Stimulated activated CD8-positive, alpha-beta memory T cell treated with anti-CD3 and anti-CD28 coated beads, Interleukin-4, amount 100 ng/mL, for 1 hour (primary cell): Measurements from ENCODE around the gene FDCSP.
"Not testable (repeated sequence)": the region's sequence is repeated elsewhere in the genome, so short reads cannot be mapped to it uniquely, and the experiment has no call there.

Experiments used
- DNase-seq, 2 donors: peaks; one replicate each; pipeline ENCODE4 v3.0.0-alpha.2; 2020; ENCODE audit warnings: low read depth in 2 of 2, low spot score in 1 of 2

Gene FDCSP

GRCh38 chr4:70225824-70226223 lies at the start of gene FDCSP:
Gene FDCSP, plus strand, starts transcription at chr4:70226124. Its CDS starts 5,071 bp downstream, at chr4:70231195.
- DNase-seq: no peak

- no peak for DNase-seq
These were observed 48.8 kb upstream of the FDCSP start for GRCh38 chr4:70177090-70177489.

GRCh38 chr4:70178075-70178660 lies 47.8 kb upstream of the FDCSP start:
- DNase-seq: no peak

GRCh38 chr4:70179811-70180210 lies 46.1 kb upstream of the FDCSP start:
- DNase-seq: no peak

GRCh38 chr4:70181864-70182263 lies 44.1 kb upstream of the FDCSP start:
- no peak for DNase-seq

- no peak for DNase-seq
These were observed 43.3 kb upstream of the FDCSP start for GRCh38 chr4:70182517-70183167.

- DNase-seq: no peak
These were observed 42.6 kb upstream of the FDCSP start for GRCh38 chr4:70183168-70183939.

- no peak for DNase-seq
These were observed 42.0 kb upstream of the FDCSP start for GRCh38 chr4:70183940-70184246.

GRCh38 chr4:70187216-70187615 lies 38.7 kb upstream of the FDCSP start:
- no peak for DNase-seq

GRCh38 chr4:70190579-70190978 lies 35.3 kb upstream of the FDCSP start:
- DNase-seq: no peak

GRCh38 chr4:70191647-70192046 lies 34.3 kb upstream of the FDCSP start:
- DNase-seq: no peak

GRCh38 chr4:70192895-70193294 lies 33.0 kb upstream of the FDCSP start:
- DNase-seq: no peak

GRCh38 chr4:70195425-70195824 lies 30.5 kb upstream of the FDCSP start, which contains the start of gene ODAM:
Gene ODAM, plus strand, starts transcription at chr4:70195725. Its CDS starts 819 bp downstream, at chr4:70196544.
- DNase-seq: no peak

- no peak for DNase-seq
These were observed 29.1 kb upstream of the FDCSP start for GRCh38 chr4:70196857-70197256.

- no peak for DNase-seq
These were observed 28.1 kb upstream of the FDCSP start for GRCh38 chr4:70197842-70198241.

GRCh38 chr4:70203601-70204000 lies 22.3 kb upstream of the FDCSP start:
- no peak for DNase-seq

GRCh38 chr4:70212752-70213151 lies 13.2 kb upstream of the FDCSP start:
- DNase-seq: not testable (repeated sequence)

GRCh38 chr4:70216109-70216508 lies 9.8 kb upstream of the FDCSP start:
- DNase-seq: not testable (repeated sequence)

GRCh38 chr4:70216550-70216949 lies 9.4 kb upstream of the FDCSP start:
- not testable (repeated sequence) for DNase-seq

- DNase-seq: not testable (repeated sequence)
These were observed 4.5 kb upstream of the FDCSP start for GRCh38 chr4:70221389-70221788.

GRCh38 chr4:70221818-70222217 lies 4.1 kb upstream of the FDCSP start:
- not testable (repeated sequence) for DNase-seq

- DNase-seq: no peak
These were observed 10.2 kb downstream of the FDCSP start for GRCh38 chr4:70236125-70236524.
